ENCODE results near the gene MAGI2.

DNA sequence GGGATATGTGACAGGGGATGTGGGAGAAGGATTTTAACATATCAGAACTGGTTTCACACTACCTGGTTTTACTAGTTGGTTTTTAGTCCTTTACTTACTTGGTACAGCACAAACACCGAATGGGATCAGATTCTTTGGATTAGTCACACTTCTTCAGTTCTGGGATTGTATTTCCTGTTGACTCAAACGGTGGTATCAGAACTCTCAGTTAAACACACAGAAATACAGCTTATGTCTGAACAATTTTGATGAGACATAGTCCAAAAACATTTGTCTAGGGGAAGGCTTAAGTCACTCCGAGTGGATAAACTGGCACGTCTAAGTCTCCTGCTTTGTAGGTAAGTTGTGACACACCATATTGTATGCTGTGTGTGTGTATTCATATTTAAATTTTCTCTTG lies 1174.4 kb downstream of the MAGI2 start:
- no peak for TF ChIP-seq EZH2phosphoT487 (IDR thresholded peaks at IDR 0.05; ENCODE audit: unreplicated experiment)
- TF ChIP-seq, protein P1, sequence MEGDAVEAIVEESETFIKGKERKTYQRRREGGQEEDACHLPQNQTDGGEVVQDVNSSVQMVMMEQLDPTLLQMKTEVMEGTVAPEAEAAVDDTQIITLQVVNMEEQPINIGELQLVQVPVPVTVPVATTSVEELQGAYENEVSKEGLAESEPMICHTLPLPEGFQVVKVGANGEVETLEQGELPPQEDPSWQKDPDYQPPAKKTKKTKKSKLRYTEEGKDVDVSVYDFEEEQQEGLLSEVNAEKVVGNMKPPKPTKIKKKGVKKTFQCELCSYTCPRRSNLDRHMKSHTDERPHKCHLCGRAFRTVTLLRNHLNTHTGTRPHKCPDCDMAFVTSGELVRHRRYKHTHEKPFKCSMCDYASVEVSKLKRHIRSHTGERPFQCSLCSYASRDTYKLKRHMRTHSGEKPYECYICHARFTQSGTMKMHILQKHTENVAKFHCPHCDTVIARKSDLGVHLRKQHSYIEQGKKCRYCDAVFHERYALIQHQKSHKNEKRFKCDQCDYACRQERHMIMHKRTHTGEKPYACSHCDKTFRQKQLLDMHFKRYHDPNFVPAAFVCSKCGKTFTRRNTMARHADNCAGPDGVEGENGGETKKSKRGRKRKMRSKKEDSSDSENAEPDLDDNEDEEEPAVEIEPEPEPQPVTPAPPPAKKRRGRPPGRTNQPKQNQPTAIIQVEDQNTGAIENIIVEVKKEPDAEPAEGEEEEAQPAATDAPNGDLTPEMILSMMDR (conservative IDR thresholded peaks at IDR 0.05; ENCODE audit: low read depth in 2 of 2), result no peak
- TF ChIP-seq EZH2 (IDR thresholded peaks at IDR 0.05; ENCODE audit: low read depth, unreplicated experiment), result no peak
- TF ChIP-seq POLR2AphosphoS5 (IDR thresholded peaks at IDR 0.05; ENCODE audit: low read depth), result no peak
- TF ChIP-seq, protein P2, sequence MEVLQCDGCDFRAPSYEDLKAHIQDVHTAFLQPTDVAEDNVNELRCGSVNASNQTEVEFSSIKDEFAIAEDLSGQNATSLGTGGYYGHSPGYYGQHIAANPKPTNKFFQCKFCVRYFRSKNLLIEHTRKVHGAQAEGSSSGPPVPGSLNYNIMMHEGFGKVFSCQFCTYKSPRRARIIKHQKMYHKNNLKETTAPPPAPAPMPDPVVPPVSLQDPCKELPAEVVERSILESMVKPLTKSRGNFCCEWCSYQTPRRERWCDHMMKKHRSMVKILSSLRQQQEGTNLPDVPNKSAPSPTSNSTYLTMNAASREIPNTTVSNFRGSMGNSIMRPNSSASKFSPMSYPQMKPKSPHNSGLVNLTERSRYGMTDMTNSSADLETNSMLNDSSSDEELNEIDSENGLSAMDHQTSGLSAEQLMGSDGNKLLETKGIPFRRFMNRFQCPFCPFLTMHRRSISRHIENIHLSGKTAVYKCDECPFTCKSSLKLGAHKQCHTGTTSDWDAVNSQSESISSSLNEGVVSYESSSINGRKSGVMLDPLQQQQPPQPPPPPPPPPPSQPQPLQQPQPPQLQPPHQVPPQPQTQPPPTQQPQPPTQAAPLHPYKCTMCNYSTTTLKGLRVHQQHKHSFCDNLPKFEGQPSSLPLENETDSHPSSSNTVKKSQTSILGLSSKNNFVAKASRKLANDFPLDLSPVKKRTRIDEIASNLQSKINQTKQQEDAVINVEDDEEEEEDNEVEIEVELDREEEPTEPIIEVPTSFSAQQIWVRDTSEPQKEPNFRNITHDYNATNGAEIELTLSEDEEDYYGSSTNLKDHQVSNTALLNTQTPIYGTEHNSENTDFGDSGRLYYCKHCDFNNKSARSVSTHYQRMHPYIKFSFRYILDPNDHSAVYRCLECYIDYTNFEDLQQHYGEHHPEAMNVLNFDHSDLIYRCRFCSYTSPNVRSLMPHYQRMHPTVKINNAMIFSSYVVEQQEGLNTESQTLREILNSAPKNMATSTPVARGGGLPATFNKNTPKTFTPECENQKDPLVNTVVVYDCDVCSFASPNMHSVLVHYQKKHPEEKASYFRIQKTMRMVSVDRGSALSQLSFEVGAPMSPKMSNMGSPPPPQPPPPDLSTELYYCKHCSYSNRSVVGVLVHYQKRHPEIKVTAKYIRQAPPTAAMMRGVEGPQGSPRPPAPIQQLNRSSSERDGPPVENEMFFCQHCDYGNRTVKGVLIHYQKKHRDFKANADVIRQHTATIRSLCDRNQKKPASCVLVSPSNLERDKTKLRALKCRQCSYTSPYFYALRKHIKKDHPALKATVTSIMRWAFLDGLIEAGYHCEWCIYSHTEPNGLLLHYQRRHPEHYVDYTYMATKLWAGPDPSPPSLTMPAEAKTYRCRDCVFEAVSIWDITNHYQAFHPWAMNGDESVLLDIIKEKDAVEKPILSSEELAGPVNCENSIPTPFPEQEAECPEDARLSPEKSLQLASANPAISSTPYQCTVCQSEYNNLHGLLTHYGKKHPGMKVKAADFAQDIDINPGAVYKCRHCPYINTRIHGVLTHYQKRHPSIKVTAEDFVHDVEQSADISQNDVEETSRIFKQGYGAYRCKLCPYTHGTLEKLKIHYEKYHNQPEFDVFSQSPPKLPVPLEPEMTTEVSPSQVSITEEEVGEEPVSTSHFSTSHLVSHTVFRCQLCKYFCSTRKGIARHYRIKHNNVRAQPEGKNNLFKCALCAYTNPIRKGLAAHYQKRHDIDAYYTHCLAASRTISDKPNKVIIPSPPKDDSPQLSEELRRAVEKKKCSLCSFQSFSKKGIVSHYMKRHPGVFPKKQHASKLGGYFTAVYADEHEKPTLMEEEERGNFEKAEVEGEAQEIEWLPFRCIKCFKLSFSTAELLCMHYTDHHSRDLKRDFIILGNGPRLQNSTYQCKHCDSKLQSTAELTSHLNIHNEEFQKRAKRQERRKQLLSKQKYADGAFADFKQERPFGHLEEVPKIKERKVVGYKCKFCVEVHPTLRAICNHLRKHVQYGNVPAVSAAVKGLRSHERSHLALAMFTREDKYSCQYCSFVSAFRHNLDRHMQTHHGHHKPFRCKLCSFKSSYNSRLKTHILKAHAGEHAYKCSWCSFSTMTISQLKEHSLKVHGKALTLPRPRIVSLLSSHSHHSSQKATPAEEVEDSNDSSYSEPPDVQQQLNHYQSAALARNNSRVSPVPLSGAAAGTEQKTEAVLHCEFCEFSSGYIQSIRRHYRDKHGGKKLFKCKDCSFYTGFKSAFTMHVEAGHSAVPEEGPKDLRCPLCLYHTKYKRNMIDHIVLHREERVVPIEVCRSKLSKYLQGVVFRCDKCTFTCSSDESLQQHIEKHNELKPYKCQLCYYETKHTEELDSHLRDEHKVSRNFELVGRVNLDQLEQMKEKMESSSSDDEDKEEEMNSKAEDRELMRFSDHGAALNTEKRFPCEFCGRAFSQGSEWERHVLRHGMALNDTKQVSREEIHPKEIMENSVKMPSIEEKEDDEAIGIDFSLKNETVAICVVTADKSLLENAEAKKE (CRISPR knock-in tag; IDR thresholded peaks at IDR 0.05), result no peak
